Left ventricle myocardium superior (tissue), 1 donor: Measurements from ENCODE around the gene CCDC88C. TPM values are rescaled to one million over a fixed set of nuclear protein-coding genes. Genes with fewer than 3 reads are reported as not detected.
A peak's percentile ranks its signal among the peaks of the same experiment; 100 is the strongest.

Source experiments
- ATAC-seq: fragments of 200-7000 bp; cut with Tn5 transposase; one replicate; pipeline ENCODE4 v1.9.1; 2020; ENCODE audit warnings: mild to moderate bottlenecking, moderate library complexity
- DNase-seq: peaks from one replicate; pipeline ENCODE4 v3.0.0-alpha.2; 2020
- intact Hi-C: fragments of 100-400 bp; cut with micrococcal nuclease; formaldehyde crosslinking; loops from one replicate; pipeline ENCODE4 v1.11.0; 2022
- total RNA-seq: library from RNA; stranded (reverse); fragmentation: NEBNext Ultra II Directional; extraction: Animal tissue kit (Norgen Biotek cat#: 25700); gene quantifications from one replicate; pipeline ENCODE4 v1.2.1, GENCODE V29; 2021
- donor health status: DM: no; HTN: yes; CAD: no; lungs with severe emphysema.

Gene CCDC88C
- total RNA-seq, 1 donor from 2014 or later = 3.2 TPM

DNA sequence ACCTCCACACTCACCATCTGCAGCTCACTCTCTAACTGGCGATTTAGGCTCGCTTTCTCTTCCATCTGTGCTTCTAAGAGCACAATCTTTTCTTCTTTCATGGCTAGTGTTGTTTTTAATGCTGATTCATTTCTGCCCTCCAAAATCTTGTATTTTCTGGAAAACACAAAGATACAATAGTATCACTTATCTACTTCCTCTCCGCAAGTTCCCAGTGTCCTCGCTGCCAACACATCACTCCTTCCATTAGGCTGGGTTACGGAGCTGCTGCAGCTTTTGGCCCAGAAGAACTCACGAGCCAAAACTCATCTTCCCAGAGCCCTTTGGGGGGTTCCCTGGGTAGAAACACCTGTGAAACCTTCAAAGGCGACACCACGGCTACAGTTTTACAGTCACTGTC is 109.3 kb downstream of the CCDC88C start:
- ATAC-seq (no peak), DNase-seq (no peak)
- intact Hi-C loops = no loop called here

GRCh38 chr14:91307652-91308051 is 110.0 kb downstream of the CCDC88C start:
- intact Hi-C loops = no loop called here
- DNase-seq (no peak), ATAC-seq (no peak)

GRCh38 chr14:91307046-91307445 is 110.6 kb downstream of the CCDC88C start:
- ATAC-seq (no peak), DNase-seq (no peak)
- intact Hi-C loops = no loop called here

GRCh38 chr14:91306547-91306946 is 111.1 kb downstream of the CCDC88C start:
- no peak for DNase-seq
- intact Hi-C loops = no loop called here
- no peak for ATAC-seq

DNA sequence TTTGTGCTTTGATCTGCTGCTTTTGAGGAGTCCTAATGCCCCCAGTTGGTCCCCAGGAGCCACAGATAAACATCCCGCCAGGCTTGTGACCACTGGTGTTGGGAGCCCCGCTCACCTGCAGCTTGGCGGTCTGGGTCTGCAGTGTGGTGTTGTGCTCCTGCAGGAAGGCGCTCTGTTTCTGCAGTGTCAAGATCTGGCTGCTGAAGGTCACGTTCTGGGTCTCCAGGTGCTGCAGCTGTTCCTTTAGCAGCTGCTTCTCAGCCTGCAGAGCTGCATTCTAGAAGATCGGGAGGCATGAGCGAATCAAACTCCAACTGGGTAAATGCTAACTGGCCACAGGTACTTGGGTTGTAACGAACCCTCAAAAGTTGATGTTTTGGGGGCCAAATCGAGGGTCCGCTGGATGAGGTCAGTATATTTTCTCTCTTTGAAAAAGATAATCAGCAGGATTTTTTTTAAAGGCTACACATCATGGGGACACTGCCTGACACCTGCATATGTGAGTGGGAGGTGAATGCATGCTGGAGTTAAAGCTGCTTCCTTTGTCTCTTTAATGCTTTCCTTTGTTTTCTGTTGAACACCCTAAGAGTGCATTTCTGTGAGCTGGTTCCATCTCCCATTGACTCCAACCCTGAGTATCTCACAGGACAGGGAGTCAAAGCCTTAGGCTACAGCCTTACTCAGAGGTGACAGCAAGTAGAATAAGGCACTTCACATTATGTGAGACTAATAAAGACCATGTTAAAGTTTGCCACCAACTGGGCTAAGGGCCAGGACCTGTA is 111.8 kb downstream of the CCDC88C start:
- ATAC-seq (no peak), DNase-seq (no peak)
- intact Hi-C loops = no loop called here

DNA sequence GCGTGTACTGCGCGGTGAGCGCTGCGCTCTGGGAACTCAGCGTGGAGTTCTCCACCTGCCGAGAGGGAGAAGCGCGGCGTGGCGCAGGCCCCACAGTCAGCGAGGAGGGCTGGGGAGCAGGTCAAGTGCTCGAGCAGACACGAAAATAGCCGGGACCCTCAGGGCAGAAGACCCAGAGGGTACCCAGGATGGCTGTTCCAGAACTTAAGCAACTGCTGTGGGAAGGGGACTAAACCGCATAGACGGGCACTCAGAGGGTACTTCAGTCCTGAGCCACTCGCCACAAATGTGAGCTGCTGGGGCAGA is 113.7 kb downstream of the CCDC88C start:
- intact Hi-C loops = no loop called here
- DNase-seq = no peak
- ATAC-seq = peak; percentile 20

GRCh38 chr14:91303091-91303923 is 114.3 kb downstream of the CCDC88C start:
- peak; percentile 85 for ATAC-seq

GRCh38 chr14:91302391-91302790 is 115.2 kb downstream of the CCDC88C start:
- intact Hi-C loops = no loop called here
- DNase-seq (no peak), ATAC-seq (no peak)

More at GRCh38 chr14:91303091-91303923, 114.3 kb downstream of the CCDC88C start:
- DNase-seq = peak; percentile 58
- intact Hi-C loops = no loop called here

GRCh38 chr14:91300957-91301356 is 116.7 kb downstream of the CCDC88C start:
- ATAC-seq = no peak
- no peak for DNase-seq
- intact Hi-C loops = no loop called here

- DNase-seq = no peak
- ATAC-seq = no peak
- intact Hi-C loops = no loop called here
Observed at GRCh38 chr14:91300283-91300895, 117.2 kb downstream of the CCDC88C start.

- intact Hi-C loops = no loop called here
- DNase-seq (no peak), ATAC-seq (no peak)
Observed at GRCh38 chr14:91299121-91300115, 118.2 kb downstream of the CCDC88C start.

GRCh38 chr14:91298576-91298975 is 119.0 kb downstream of the CCDC88C start:
- no peak for DNase-seq
- intact Hi-C loops = no loop called here
- ATAC-seq = no peak

DNA sequence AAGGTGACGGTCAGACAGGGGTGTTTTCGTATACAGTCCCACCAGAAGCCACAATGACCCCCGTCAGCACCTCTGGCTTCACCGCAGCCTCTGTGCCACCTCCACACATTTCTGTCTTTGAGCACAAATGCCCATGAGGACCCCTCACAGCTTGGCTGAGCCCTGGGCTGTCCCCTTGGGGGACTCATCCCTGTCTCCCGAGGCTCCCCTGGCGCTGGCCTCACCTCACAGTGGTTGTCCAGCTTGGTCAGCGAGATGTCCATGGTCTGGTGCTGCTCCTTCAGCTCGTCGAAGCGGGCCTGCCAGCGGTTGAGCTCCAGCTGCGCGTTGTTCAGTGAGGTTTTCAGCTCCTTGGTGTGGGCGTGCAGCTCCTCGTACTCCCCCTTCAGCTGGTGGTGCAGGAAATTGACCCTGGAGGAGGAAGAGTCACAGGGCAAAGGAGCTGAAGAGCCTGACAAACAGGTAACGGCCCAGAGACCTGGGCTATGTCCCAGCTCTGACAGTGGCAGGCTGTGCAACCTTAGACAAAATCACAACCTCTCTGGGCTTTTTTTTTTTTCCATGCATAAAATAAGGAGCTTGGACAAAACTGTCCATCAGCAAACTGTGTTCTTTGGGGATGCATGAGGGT is 120.4 kb downstream of the CCDC88C start:
- intact Hi-C loops = no loop called here
- ATAC-seq = no peak
- no peak for DNase-seq

- intact Hi-C loops = no loop called here
- DNase-seq (no peak), ATAC-seq (no peak)
Observed at GRCh38 chr14:91295851-91296796, 121.5 kb downstream of the CCDC88C start.

DNA sequence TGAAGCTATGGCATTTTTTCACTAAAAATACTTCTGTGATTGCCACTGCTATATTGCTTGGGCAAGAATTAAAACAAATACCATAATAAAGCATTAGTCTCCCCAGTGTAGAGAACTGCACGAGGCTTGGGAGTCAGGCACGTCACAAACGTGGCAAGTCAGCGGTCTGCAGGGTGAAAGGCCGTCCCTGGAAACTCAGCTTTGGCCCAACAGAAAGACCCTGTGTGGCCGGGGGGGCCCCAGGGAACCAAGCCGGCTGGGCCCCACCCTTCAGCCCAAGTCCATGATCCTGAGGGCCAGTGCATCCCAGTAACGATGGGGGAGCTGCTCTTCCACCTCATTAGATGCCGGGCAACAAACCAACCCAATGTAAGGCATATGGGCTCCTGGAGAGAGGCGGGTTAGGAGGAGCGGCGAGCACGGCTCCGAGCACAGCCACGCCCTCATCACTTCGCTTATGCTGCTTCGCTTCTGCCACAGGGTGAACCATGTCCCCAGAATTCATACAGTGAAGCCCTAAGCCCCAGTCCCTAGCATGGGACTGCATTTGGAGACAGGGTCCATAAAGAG is 122.3 kb downstream of the CCDC88C start:
- DNase-seq (no peak), ATAC-seq (no peak)
- intact Hi-C loops = no loop called here

GRCh38 chr14:91294153-91294552 is 123.5 kb downstream of the CCDC88C start:
- DNase-seq (peak; percentile 45), ATAC-seq (peak; percentile 91)
- intact Hi-C loops = no loop called here

DNA sequence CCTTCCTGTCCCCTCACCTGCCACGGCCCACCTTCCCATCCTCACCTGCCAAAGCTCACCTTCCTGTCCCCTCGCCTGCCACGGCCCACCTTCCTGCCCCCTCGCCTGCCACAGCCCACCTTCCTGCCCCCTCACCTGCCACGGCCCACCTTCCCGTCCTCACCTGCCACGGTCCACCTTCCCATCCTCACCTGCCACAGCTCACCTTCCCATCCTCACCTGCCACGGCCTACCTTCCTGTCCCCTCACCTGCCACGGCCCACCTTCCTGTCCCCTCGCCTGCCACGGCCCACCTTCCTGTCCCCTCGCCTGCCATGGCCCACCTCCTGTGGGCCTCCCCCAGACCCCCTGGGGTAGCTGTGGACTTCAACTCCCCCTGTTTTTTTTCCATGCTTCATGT is 124.3 kb downstream of the CCDC88C start:
- intact Hi-C loops = no loop called here
- DNase-seq (no peak), ATAC-seq (no peak)
